ENCODE data around the gene GPRC5D. TPM values are rescaled to one million over a fixed set of nuclear protein-coding genes. Genes with fewer than 3 reads are reported as not detected.

Gene GPRC5D
- polyA plus RNA-seq, 1 of the 3 experiments (the other 2 are of a cell fraction): not detected

DNA sequence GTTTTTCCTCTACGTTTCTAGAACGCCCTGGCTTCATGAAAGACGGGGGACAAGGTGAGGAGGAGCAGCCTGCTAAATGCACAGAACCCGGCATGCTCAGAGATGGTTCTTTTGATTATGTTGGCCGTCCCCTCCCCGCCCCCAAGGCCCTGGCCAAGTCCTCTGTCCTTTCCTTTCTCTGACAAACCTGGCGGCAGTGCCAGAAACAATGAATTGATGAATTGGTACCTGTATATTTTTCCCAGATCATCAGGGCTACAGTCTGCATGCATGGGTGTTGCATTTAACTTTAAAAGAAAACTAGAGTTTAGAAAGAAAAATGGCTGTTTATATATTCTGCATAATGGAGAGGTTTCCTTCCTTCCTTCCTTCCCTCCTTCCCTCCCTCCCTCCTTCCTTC, 29.0 kb downstream of the GPRC5D start:
- Histone ChIP-seq H4K20me1 (ENCODE audit: insufficient read depth) (no peaks in the 10 kb centered on the region), H3K9me2 (no peaks in the 10 kb centered on the region), H3K4me1 (ENCODE audit: control insufficient read depth in 1 of 2, insufficient read depth in 2 of 2, low read depth in 1 of 2, low read length in 1 of 2) (peaks cover 0 to 4% of the 10 kb centered on the region in 2 experiments; a peak in 1 of 4 replicates), H3K36me3 (replicated peaks in 1 of 2; ENCODE audit: control insufficient read depth in 1 of 2, insufficient read depth in 2 of 2, low read length in 1 of 2) (no peaks in the 10 kb centered on the region), H3K4me3 (ENCODE audit: low read depth in 2 of 2, low read length in 1 of 2) (no peak overlapping the region), H2AFZ (ENCODE audit: low read depth) (no peak overlapping the region), H3K27me3 (ENCODE audit: insufficient read depth) (no peaks in the 10 kb centered on the region), H3K79me2 (ENCODE audit: insufficient read depth) (no peaks in the 10 kb centered on the region), H3K4me2 (no peak overlapping the region), H3K27ac (ENCODE audit: low read depth in 2 of 2, low read length in 1 of 2) (no peak overlapping the region), H3K9ac (no peak overlapping the region), H3F3A (replicated peaks; ENCODE audit: insufficient read depth) (no peaks in the 10 kb centered on the region), H3K9me3 (no peaks in the 10 kb centered on the region)
- no peak for TF ChIP-seq USF1 (IDR thresholded peaks at IDR 0.05; ENCODE audit: borderline replicate concordance, low read depth)
- TF ChIP-seq USF2 (IDR thresholded peaks at IDR 0.05; ENCODE audit: borderline replicate concordance, low read depth, low read length): no peak
- TF ChIP-seq POLR2AphosphoS5 (IDR thresholded peaks at IDR 0.05; ENCODE audit: low read depth, low read length): no peak
- TF ChIP-seq SMC3 (IDR thresholded peaks at IDR 0.05; ENCODE audit: low read depth, low read length): no peak
- TF ChIP-seq TEAD4 (IDR thresholded peaks at IDR 0.05; ENCODE audit: borderline replicate concordance, insufficient read depth): no peak
- no peak for TF ChIP-seq GATA2 (CRISPR knock-in tag; IDR thresholded peaks at IDR 0.05)
- TF ChIP-seq TAF1 (IDR thresholded peaks at IDR 0.05; ENCODE audit: borderline replicate concordance, low read depth, low read length): no peak
- no peak for TF ChIP-seq YY1 (IDR thresholded peaks at IDR 0.05; ENCODE audit: low read depth)
- TF ChIP-seq, protein P1, sequence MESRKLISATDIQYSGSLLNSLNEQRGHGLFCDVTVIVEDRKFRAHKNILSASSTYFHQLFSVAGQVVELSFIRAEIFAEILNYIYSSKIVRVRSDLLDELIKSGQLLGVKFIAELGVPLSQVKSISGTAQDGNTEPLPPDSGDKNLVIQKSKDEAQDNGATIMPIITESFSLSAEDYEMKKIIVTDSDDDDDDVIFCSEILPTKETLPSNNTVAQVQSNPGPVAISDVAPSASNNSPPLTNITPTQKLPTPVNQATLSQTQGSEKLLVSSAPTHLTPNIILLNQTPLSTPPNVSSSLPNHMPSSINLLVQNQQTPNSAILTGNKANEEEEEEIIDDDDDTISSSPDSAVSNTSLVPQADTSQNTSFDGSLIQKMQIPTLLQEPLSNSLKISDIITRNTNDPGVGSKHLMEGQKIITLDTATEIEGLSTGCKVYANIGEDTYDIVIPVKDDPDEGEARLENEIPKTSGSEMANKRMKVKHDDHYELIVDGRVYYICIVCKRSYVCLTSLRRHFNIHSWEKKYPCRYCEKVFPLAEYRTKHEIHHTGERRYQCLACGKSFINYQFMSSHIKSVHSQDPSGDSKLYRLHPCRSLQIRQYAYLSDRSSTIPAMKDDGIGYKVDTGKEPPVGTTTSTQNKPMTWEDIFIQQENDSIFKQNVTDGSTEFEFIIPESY (IDR thresholded peaks at IDR 0.05; ENCODE audit: borderline replicate concordance, low read depth): no peak
- no peak for TF ChIP-seq NRF1 (IDR thresholded peaks at IDR 0.05; ENCODE audit: low read depth, low read length)
- ChIA-PET POLR2A (no interaction called here), CTCF (no interaction called here)
- DNase-seq: no peak
- 89% methylated on average over 7 of the region's 7 CpGs for WGBS (ENCODE audit: low lambda C conversion rate)

DNA sequence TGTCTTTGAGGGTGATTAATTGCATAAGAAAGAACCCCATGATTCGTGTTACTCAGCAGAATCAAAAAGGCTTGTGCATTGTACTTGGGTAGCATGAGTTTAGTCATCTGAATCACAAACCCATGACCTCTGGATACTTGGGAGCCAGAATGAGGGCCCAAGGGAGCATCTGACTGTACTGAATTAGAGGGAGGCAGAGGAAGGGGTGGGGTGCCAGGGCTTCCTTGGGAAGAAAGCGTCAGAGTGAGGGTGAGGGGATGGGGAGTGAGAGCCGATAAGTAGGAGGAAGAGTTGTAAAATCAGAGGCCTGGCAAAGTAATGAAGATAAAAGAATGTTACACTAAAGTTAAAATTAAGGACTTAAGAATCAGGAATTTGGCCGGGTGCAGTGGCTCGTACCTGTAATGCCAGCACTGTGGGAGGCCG, 29.8 kb downstream of the GPRC5D start:
- POLR2A ChIA-PET: no interaction called here
- Histone ChIP-seq H3K79me2 (ENCODE audit: insufficient read depth) (no peaks in the 10 kb centered on the region), H3K4me2 (no peak overlapping the region), H3K36me3 (replicated peaks in 1 of 2; ENCODE audit: control insufficient read depth in 1 of 2, insufficient read depth in 2 of 2, low read length in 1 of 2) (no peaks in the 10 kb centered on the region), H4K20me1 (ENCODE audit: insufficient read depth) (no peaks in the 10 kb centered on the region), H3K27ac (ENCODE audit: low read depth in 2 of 2, low read length in 1 of 2) (no peak overlapping the region), H3K9me2 (no peaks in the 10 kb centered on the region), H3K9me3 (no peaks in the 10 kb centered on the region), H2AFZ (ENCODE audit: low read depth) (no peak overlapping the region), H3F3A (replicated peaks; ENCODE audit: insufficient read depth) (no peaks in the 10 kb centered on the region), H3K9ac (no peak overlapping the region), H3K27me3 (ENCODE audit: insufficient read depth) (no peaks in the 10 kb centered on the region), H3K4me3 (ENCODE audit: low read depth in 2 of 2, low read length in 1 of 2) (no peak overlapping the region), H3K4me1 (ENCODE audit: control insufficient read depth in 1 of 2, insufficient read depth in 2 of 2, low read depth in 1 of 2, low read length in 1 of 2) (peaks cover 0 to 4% of the 10 kb centered on the region in 2 experiments; a peak in 1 of 4 replicates)
- CTCF ChIA-PET: interaction anchor here (4.8 kb wide), 1 partner anchor 289 kb away, joined by 29 read pairs; no protein-coding TSS in a partner anchor
- no peak for TF ChIP-seq USF1 (IDR thresholded peaks at IDR 0.05; ENCODE audit: borderline replicate concordance, low read depth)
- TF ChIP-seq TEAD4 (IDR thresholded peaks at IDR 0.05; ENCODE audit: borderline replicate concordance, insufficient read depth): no peak
- TF ChIP-seq MXI1 (IDR thresholded peaks at IDR 0.05; ENCODE audit: low read depth, low read length): no peak
- no peak for TF ChIP-seq FOXJ3 (CRISPR knock-in tag; IDR thresholded peaks at IDR 0.05)
- no peak for TF ChIP-seq MAX (IDR thresholded peaks at IDR 0.05; ENCODE audit: low read depth)
- 74% methylated on average over 6 of the region's 6 CpGs for WGBS (ENCODE audit: low lambda C conversion rate)
- no peak for DNase-seq

All from SK-N-SH (cell line).